HepG2 (cell line): ENCODE measurements around the gene TF. TPM values are rescaled to one million over a fixed set of nuclear protein-coding genes. Genes with fewer than 3 reads are reported as not detected.

Experiments
- DDIT3 ChIP-seq: sonication (generic); formaldehyde crosslinking; IDR thresholded peaks from 2 replicates; pipeline ENCODE4 v1.4.0; 2020; ENCODE audit warnings: mild to moderate bottlenecking, missing genetic modification reagents
- EZH2 ChIP-seq: conservative IDR thresholded peaks from 2 replicates; pipeline ENCODE4 v1.6.1; 2012; ENCODE audit warnings: mild to moderate bottlenecking, low read depth, low read length, moderate library complexity
- FOXK2 ChIP-seq: fragments of 450-650 bp; IDR thresholded peaks from 2 replicates; pipeline ENCODE4 v1.6.1; 2016
- KDM1A ChIP-seq: IDR thresholded peaks from 2 replicates; pipeline ENCODE4 v1.6.1; 2016; ENCODE audit warnings: missing compliant biosample characterization
- KMT2A ChIP-seq: sonication (generic); formaldehyde crosslinking; IDR thresholded peaks from 2 replicates; pipeline ENCODE4 v1.4.0; 2020; ENCODE audit warnings: missing genetic modification reagents
- MIER2 ChIP-seq: IDR thresholded peaks from 2 replicates; pipeline ENCODE4 v1.6.1; 2016; ENCODE audit warnings: missing biosample characterization, missing genetic modification reagents
- MZF1 ChIP-seq: sonication (generic); formaldehyde crosslinking; IDR thresholded peaks from 2 replicates; pipeline ENCODE4 v1.8.1; 2023; ENCODE audit warnings: mild to moderate bottlenecking, missing genetic modification reagents, borderline replicate concordance
- NAIF1 ChIP-seq: sonication (generic); formaldehyde crosslinking; IDR thresholded peaks from 2 replicates; pipeline ENCODE4 v1.5.0; 2020; ENCODE audit warnings: mild to moderate bottlenecking, missing genetic modification reagents, borderline replicate concordance
- POLR2A ChIP-seq, 2 experiments: IDR thresholded peaks; 2 replicates each; pipeline ENCODE4 v1.6.1; 2011; ENCODE audit warnings: low read depth in 2 of 2, low read length in 2 of 2, mild to moderate bottlenecking in 1 of 2, moderate library complexity in 1 of 2; ENCODE audit not compliant: insufficient read depth in 1 of 2
- POLR2G ChIP-seq: fragments of 200-400 bp; formaldehyde crosslinking; IDR thresholded peaks from 2 replicates; pipeline ENCODE4 v1.6.1; 2018; ENCODE audit warnings: mild to moderate bottlenecking, low read depth, low read length, moderate library complexity
- RERE ChIP-seq: IDR thresholded peaks from 2 replicates; pipeline ENCODE4 v1.6.1; 2016; ENCODE audit warnings: low read depth, missing genetic modification reagents, missing compliant biosample characterization
- SMC3 ChIP-seq: IDR thresholded peaks from 2 replicates; pipeline ENCODE4 v1.6.1; 2011; ENCODE audit warnings: low read length, improper control_type of control experiment
- TARDBP ChIP-seq: sonication (generic); formaldehyde crosslinking; IDR thresholded peaks from 2 replicates; pipeline ENCODE4 v1.8.0; 2022; ENCODE audit warnings: mild to moderate bottlenecking, missing genetic modification reagents
- TCF7L2 ChIP-seq: IDR thresholded peaks from 2 replicates; pipeline ENCODE4 v1.6.1; 2011; ENCODE audit warnings: mild to moderate bottlenecking, low read depth, low read length, moderate library complexity
- TFDP1 ChIP-seq: IDR thresholded peaks from 2 replicates; pipeline ENCODE4 v1.6.1; 2016; ENCODE audit warnings: missing compliant biosample characterization, missing genetic modification reagents, borderline replicate concordance
- TOE1 ChIP-seq: sonication (generic); formaldehyde crosslinking; IDR thresholded peaks from 2 replicates; pipeline ENCODE4 v1.4.0; 2020; ENCODE audit warnings: mild to moderate bottlenecking, missing genetic modification reagents
- ZNF280D ChIP-seq: sonication (generic); formaldehyde crosslinking; IDR thresholded peaks from 2 replicates; pipeline ENCODE4 v1.5.1; 2020; ENCODE audit warnings: mild to moderate bottlenecking, missing genetic modification reagents
- ZNF484 ChIP-seq: sonication (generic); formaldehyde crosslinking; IDR thresholded peaks from 2 replicates; pipeline ENCODE4 v1.5.1; 2020; ENCODE audit warnings: mild to moderate bottlenecking, low read depth, missing genetic modification reagents, borderline replicate concordance
- ZNF598 ChIP-seq: sonication (generic); formaldehyde crosslinking; IDR thresholded peaks from 2 replicates; pipeline ENCODE4 v1.5.1; 2020; ENCODE audit warnings: mild to moderate bottlenecking, missing genetic modification reagents, borderline replicate concordance
- ZNF605 ChIP-seq: sonication (generic); formaldehyde crosslinking; IDR thresholded peaks from 2 replicates; pipeline ENCODE4 v1.8.0; 2022; ENCODE audit warnings: mild to moderate bottlenecking, missing genetic modification reagents
- ZNF749 ChIP-seq: sonication (generic); formaldehyde crosslinking; IDR thresholded peaks from 2 replicates; pipeline ENCODE4 v1.8.0; 2022; ENCODE audit warnings: mild to moderate bottlenecking, missing genetic modification reagents, moderate library complexity, borderline replicate concordance
- ZNF768 ChIP-seq: sonication (generic); formaldehyde crosslinking; IDR thresholded peaks from 2 replicates; pipeline ENCODE4 v1.4.0; 2020; ENCODE audit warnings: missing genetic modification reagents
- polyA plus RNA-seq, 8 experiments: library from polyadenylated mRNA; depleted of rRNA in 3 of 8; stranded (reverse) in 7 of 8; unstranded in 1 of 8; fragments of >200 nt; fragmentation: Illumina TruSeq in 4 of 8; extraction: Trizol in 4 of 8; gene quantifications; 2 replicates each; pipeline versions ENCODE4 v1.2.1 to v1.2.3, GENCODE V29; 2011 to 2016; ENCODE audit warnings: low read depth in 4 of 8, missing spikeins in 1 of 8, mixed read lengths in 1 of 8; ENCODE audit not compliant: insufficient read depth in 1 of 8
- total RNA-seq, 5 experiments: library from RNA; depleted of rRNA; stranded (reverse); fragments of >200 nt; fragmentation: Illumina TruSeq; extraction: Trizol; gene quantifications; 2 replicates each; pipeline ENCODE4 v1.2.3, GENCODE V29; 2016; ENCODE audit warnings: low read depth in 1 of 5

Gene TF
- total and polyA plus RNA-seq, 2 of the 13 experiments (the other 11 are each of a cell fraction or from before 2014, with no cell fraction given): 10,074 to 11,821 TPM

GRCh38 chr3:133777807-133778568 lies 31.8 kb downstream of the TF start (continued):
- TF ChIP-seq KMT2A (CRISPR knock-in tag) (no peak), TFDP1 (CRISPR knock-in tag) (no peak), TARDBP (CRISPR knock-in tag) (no peak), TOE1 (CRISPR knock-in tag) (no peak), POLR2G (peak; percentile 44; the same call in 1 of the 2 replicates), DDIT3 (CRISPR knock-in tag) (no peak), ZNF484 (CRISPR knock-in tag) (no peak), MIER2 (CRISPR knock-in tag) (no peak), NAIF1 (no peak), SMC3 (no peak), ZNF749 (no peak), POLR2A (IDR thresholded peaks at IDR 0.05; ENCODE audit: insufficient read depth in 1 of 2, low read depth in 2 of 2, low read length in 2 of 2) (0 out of 4 replicates have a peak, but pooled peaks of 1 of the 2 experiments have one; percentile 36), ZNF768 (no peak), RERE (CRISPR knock-in tag) (no peak), ZNF598 (CRISPR knock-in tag) (no peak), FOXK2 (no peak), ZNF280D (CRISPR knock-in tag) (no peak), KDM1A (CRISPR knock-in tag) (no peak), ZNF605 (CRISPR knock-in tag) (no peak), EZH2 (no peak), MZF1 (CRISPR knock-in tag) (no peak), TCF7L2 (no peak)
